ENCODE measurements around the gene SLC22A23. TPM values are rescaled to one million over a fixed set of nuclear protein-coding genes. Genes with fewer than 3 reads are reported as not detected.

Gene SLC22A23
- total RNA-seq, 1 donor from 2014 or later: 5.7 TPM

DNA sequence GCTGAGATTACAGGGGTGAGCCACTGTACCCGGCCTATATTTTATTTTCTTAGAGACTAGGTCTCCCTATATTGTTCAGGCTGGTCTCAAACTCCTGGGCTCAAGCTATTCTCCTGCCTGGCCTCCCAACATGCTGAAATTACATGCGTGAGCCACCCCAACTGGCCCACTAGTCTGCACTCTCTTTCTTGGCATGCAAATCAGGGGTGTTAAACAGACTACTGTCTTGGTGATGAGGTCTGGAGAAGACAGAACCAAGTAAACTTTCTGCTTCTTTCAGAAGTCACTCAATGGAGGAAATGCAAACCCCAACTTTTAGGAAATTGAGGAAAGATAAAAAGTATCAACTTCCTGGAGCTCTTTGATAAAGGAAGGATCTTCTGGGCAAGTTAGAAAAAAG, 221.4 kb downstream of the SLC22A23 start:
- DNase-seq (ENCODE audit: low read depth): no peak
- Histone ChIP-seq H3K9me3 (ENCODE audit: insufficient read depth, low read depth, low read length) (no peaks in the 10 kb centered on the region), H2AFZ (ENCODE audit: low read depth, low read length) (no peak overlapping the region), H3K27me3 (ENCODE audit: insufficient read depth, low read length) (peaks cover 30% of the 10 kb centered on the region), H4K20me1 (ENCODE audit: insufficient read depth, low read length) (no peaks in the 10 kb centered on the region), H3K27ac (ENCODE audit: low read depth, low read length) (no peak overlapping the region), H3K4me1 (ENCODE audit: insufficient read depth, low read length) (peaks cover 11% of the 10 kb centered on the region), H3K4me3 (ENCODE audit: insufficient read depth, low read depth, low read length) (no peak overlapping the region), H3K79me2 (ENCODE audit: insufficient read depth, low read length) (no peaks in the 10 kb centered on the region), H3K9ac (ENCODE audit: low read length) (no peak overlapping the region), H3K4me2 (ENCODE audit: low read length) (no peak overlapping the region), H3K36me3 (ENCODE audit: insufficient read depth, low read length) (no peaks in the 10 kb centered on the region)
- Mint-ChIP-seq H3K27me3 (ENCODE audit: low read depth, unreplicated experiment) (peaks cover 12% of the 10 kb centered on the region), H3K27ac (ENCODE audit: unreplicated experiment) (no peak overlapping the region), H3K4me3 (ENCODE audit: unreplicated experiment) (no peak overlapping the region), H3K9me3 (ENCODE audit: unreplicated experiment) (no peaks in the 10 kb centered on the region), H3K4me1 (ENCODE audit: low read depth, unreplicated experiment) (peaks cover 8% of the 10 kb centered on the region), H3K36me3 (ENCODE audit: low read depth, unreplicated experiment) (no peaks in the 10 kb centered on the region)
- FAIRE-seq: no peak
- no peak for TF ChIP-seq EZH2 (IDR thresholded peaks at IDR 0.05; ENCODE audit: insufficient read depth, low read length)
- TF ChIP-seq, protein P1, sequence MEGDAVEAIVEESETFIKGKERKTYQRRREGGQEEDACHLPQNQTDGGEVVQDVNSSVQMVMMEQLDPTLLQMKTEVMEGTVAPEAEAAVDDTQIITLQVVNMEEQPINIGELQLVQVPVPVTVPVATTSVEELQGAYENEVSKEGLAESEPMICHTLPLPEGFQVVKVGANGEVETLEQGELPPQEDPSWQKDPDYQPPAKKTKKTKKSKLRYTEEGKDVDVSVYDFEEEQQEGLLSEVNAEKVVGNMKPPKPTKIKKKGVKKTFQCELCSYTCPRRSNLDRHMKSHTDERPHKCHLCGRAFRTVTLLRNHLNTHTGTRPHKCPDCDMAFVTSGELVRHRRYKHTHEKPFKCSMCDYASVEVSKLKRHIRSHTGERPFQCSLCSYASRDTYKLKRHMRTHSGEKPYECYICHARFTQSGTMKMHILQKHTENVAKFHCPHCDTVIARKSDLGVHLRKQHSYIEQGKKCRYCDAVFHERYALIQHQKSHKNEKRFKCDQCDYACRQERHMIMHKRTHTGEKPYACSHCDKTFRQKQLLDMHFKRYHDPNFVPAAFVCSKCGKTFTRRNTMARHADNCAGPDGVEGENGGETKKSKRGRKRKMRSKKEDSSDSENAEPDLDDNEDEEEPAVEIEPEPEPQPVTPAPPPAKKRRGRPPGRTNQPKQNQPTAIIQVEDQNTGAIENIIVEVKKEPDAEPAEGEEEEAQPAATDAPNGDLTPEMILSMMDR (IDR thresholded peaks at IDR 0.05; ENCODE audit: insufficient read depth, low read depth, low read length): no peak

DNA sequence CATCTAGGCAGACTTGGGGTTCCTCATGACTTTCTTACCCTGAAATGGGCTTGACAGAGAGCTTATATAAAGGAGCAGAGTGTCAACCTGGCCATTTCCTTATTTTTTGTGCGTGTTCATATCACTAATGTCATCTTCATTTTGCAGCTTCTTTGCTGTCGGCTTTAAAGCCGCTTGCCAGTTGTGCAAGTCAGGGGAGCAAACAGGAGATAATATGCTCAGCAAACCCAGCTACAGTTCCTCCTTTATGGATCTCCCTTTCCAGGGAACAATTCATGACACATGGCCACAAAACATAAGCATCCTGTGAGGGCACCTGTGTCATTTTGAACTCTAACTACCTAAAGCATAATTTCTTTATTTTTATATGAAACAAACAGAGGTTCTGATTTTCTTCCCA, 222.9 kb downstream of the SLC22A23 start:
- no peak overlapping the region for H2AFZ ChIP-seq (ENCODE audit: low read depth, low read length)
- no peak overlapping the region for H3K9ac ChIP-seq (ENCODE audit: low read length)
- Mint-ChIP-seq H3K4me3 (ENCODE audit: unreplicated experiment) (no peak overlapping the region), H3K27ac (ENCODE audit: unreplicated experiment) (no peak overlapping the region), H3K4me1 (ENCODE audit: low read depth, unreplicated experiment) (peaks cover 15% of the 10 kb centered on the region), H3K9me3 (ENCODE audit: unreplicated experiment) (no peaks in the 10 kb centered on the region), H3K36me3 (ENCODE audit: low read depth, unreplicated experiment) (no peaks in the 10 kb centered on the region), H3K27me3 (ENCODE audit: low read depth, unreplicated experiment) (peaks cover 7% of the 10 kb centered on the region)
- H3K27me3 ChIP-seq (ENCODE audit: insufficient read depth, low read length): peaks cover 46% of the 10 kb centered on the region
- no peak overlapping the region for H3K4me2 ChIP-seq (ENCODE audit: low read length)
- H4K20me1 ChIP-seq (ENCODE audit: insufficient read depth, low read length): no peaks in the 10 kb centered on the region
- H3K4me3 ChIP-seq (ENCODE audit: insufficient read depth, low read depth, low read length): no peak overlapping the region
- H3K4me1 ChIP-seq (ENCODE audit: insufficient read depth, low read length): peaks cover 24% of the 10 kb centered on the region
- H3K36me3 ChIP-seq (ENCODE audit: insufficient read depth, low read length): no peaks in the 10 kb centered on the region
- H3K27ac ChIP-seq (ENCODE audit: low read depth, low read length): no peak overlapping the region
- no peaks in the 10 kb centered on the region for H3K79me2 ChIP-seq (ENCODE audit: insufficient read depth, low read length)
- no peaks in the 10 kb centered on the region for H3K9me3 ChIP-seq (ENCODE audit: insufficient read depth, low read depth, low read length)
- DNase-seq (ENCODE audit: low read depth) (no peak), FAIRE-seq (no peak)
- TF ChIP-seq, protein P1 (IDR thresholded peaks at IDR 0.05; ENCODE audit: insufficient read depth, low read depth, low read length): no peak
- TF ChIP-seq EZH2 (IDR thresholded peaks at IDR 0.05; ENCODE audit: insufficient read depth, low read length): no peak

DNA sequence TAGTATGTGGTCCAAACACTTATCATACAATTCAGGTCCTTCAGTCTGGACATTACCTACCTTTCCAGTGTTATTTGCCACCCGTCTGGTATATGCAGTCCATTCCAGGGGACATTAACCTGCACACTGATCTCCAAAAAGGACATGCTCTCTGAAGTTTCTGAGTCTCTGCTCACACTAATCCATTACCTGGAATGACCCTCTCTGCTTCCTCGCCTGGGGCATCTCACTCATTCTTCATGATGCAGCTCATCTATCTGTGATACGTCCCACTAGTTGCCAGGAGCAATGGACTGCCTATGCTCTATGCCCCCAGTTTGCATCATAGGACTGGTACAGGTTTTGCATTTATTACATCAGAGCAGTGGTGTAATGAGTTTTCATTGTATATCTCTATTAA, 223.5 kb downstream of the SLC22A23 start:
- Histone ChIP-seq H3K4me2 (ENCODE audit: low read length) (no peak overlapping the region), H3K79me2 (ENCODE audit: insufficient read depth, low read length) (no peaks in the 10 kb centered on the region), H2AFZ (ENCODE audit: low read depth, low read length) (no peak overlapping the region), H4K20me1 (ENCODE audit: insufficient read depth, low read length) (no peaks in the 10 kb centered on the region), H3K9ac (ENCODE audit: low read length) (no peak overlapping the region), H3K9me3 (ENCODE audit: insufficient read depth, low read depth, low read length) (no peaks in the 10 kb centered on the region), H3K27ac (ENCODE audit: low read depth, low read length) (no peak overlapping the region), H3K4me3 (ENCODE audit: insufficient read depth, low read depth, low read length) (no peak overlapping the region), H3K4me1 (ENCODE audit: insufficient read depth, low read length) (peaks cover 26% of the 10 kb centered on the region), H3K27me3 (ENCODE audit: insufficient read depth, low read length) (peaks cover 50% of the 10 kb centered on the region), H3K36me3 (ENCODE audit: insufficient read depth, low read length) (no peaks in the 10 kb centered on the region)
- TF ChIP-seq EZH2 (IDR thresholded peaks at IDR 0.05; ENCODE audit: insufficient read depth, low read length): no peak
- TF ChIP-seq, protein P1 (IDR thresholded peaks at IDR 0.05; ENCODE audit: insufficient read depth, low read depth, low read length): no peak
- Mint-ChIP-seq H3K36me3 (ENCODE audit: low read depth, unreplicated experiment) (no peaks in the 10 kb centered on the region), H3K9me3 (ENCODE audit: unreplicated experiment) (no peaks in the 10 kb centered on the region), H3K4me3 (ENCODE audit: unreplicated experiment) (peak overlapping the region; percentile 17), H3K27me3 (ENCODE audit: low read depth, unreplicated experiment) (peaks cover 10% of the 10 kb centered on the region), H3K4me1 (ENCODE audit: low read depth, unreplicated experiment) (peaks cover 18% of the 10 kb centered on the region), H3K27ac (ENCODE audit: unreplicated experiment) (no peak overlapping the region)
- FAIRE-seq (no peak), DNase-seq (ENCODE audit: low read depth) (no peak)
